ENCODE measurements around the gene SLCO6A1.

DNA sequence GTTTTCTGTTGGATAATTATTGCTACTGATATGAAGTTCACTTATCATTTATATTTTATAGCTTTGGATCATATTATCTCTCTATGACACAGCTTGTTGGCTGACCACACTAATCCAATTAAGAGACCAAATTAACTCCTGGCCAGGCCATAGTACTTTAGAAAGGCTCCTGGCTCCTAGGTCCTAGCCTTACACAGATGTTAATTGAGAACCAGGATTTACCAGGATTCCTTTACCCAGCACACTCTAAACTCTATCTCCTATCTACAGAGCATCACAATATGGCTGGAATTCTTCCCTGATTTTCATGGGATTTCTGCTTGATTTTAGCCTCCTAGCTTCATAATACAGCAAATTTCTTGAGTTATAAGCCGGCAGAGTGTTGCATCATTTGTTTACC is 80.3 kb downstream of the SLCO6A1 start:
- TF ChIP-seq, protein P1, sequence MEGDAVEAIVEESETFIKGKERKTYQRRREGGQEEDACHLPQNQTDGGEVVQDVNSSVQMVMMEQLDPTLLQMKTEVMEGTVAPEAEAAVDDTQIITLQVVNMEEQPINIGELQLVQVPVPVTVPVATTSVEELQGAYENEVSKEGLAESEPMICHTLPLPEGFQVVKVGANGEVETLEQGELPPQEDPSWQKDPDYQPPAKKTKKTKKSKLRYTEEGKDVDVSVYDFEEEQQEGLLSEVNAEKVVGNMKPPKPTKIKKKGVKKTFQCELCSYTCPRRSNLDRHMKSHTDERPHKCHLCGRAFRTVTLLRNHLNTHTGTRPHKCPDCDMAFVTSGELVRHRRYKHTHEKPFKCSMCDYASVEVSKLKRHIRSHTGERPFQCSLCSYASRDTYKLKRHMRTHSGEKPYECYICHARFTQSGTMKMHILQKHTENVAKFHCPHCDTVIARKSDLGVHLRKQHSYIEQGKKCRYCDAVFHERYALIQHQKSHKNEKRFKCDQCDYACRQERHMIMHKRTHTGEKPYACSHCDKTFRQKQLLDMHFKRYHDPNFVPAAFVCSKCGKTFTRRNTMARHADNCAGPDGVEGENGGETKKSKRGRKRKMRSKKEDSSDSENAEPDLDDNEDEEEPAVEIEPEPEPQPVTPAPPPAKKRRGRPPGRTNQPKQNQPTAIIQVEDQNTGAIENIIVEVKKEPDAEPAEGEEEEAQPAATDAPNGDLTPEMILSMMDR (optimal IDR thresholded peaks at IDR 0.05 in 1 of 3, IDR thresholded peaks at IDR 0.05 in 1 of 3, conservative IDR thresholded peaks at IDR 0.05 in 1 of 3; ENCODE audit: extremely low read depth in 1 of 3, insufficient read depth in 2 of 3, low read length in 3 of 3), result no peak
- no peak for TF ChIP-seq EZH2 (IDR thresholded peaks at IDR 0.05; ENCODE audit: low read length)

Data from keratinocyte (primary cell).